ENCODE results near the gene ERC2. TPM values are rescaled to one million over a fixed set of nuclear protein-coding genes. Genes with fewer than 3 reads are reported as not detected.
A peak's percentile ranks its signal among the peaks of the same experiment; 100 is the strongest.

The ERC2 gene
- total and polyA plus RNA-seq, 7 donors: 0.52 to 5.7 (median 1.2) TPM; not detected in 2

- Histone ChIP-seq H3K4me1 (no peaks in the 10 kb centered on the region), H3K9me3 (no peaks in the 10 kb centered on the region), H3K36me3 (no peaks in the 10 kb centered on the region), H3K27ac (no peak overlapping the region), H3K27me3 (no peaks in the 10 kb centered on the region), H3K4me3 (no peak overlapping the region)
- DNase-seq: no peak
- TF ChIP-seq EP300 (IDR thresholded peaks at IDR 0.05): no peak
- no peak for TF ChIP-seq POLR2A (IDR thresholded peaks at IDR 0.05)
- TF ChIP-seq POLR2AphosphoS5 (IDR thresholded peaks at IDR 0.05): no peak
- no peak for TF ChIP-seq CTCF (IDR thresholded peaks at IDR 0.05)
- WGBS, 2 donors: 75% methylated on average over 2 of the region's 2 CpGs
- intact Hi-C loops (cut with DNase I): no loop called here
Observed at GRCh38 chr3:56121716-56122115, 346.6 kb downstream of the ERC2 start.

- intact Hi-C loops (cut with DNase I): no loop called here
- peak; percentile 71 for DNase-seq
- 78 to 80% methylated on average over 5 of the region's 5 CpGs for WGBS, 2 donors
- peak; percentile 21 to 66 (median 37) for TF ChIP-seq POLR2AphosphoS5 (IDR thresholded peaks at IDR 0.05)
- TF ChIP-seq CTCF (IDR thresholded peaks at IDR 0.05): no peak
- no peak for TF ChIP-seq EP300 (IDR thresholded peaks at IDR 0.05)
- no peak for TF ChIP-seq POLR2A (IDR thresholded peaks at IDR 0.05)
- Histone ChIP-seq H3K4me1 (no peaks in the 10 kb centered on the region), H3K27ac (no peak overlapping the region), H3K36me3 (no peaks in the 10 kb centered on the region), H3K9me3 (peaks cover 0 to 4% (median 0%) of the 10 kb centered on the region in 4 donors), H3K27me3 (no peaks in the 10 kb centered on the region), H3K4me3 (no peak overlapping the region)
Observed at GRCh38 chr3:56119575-56120349, 348.5 kb downstream of the ERC2 start.

- DNase-seq: no peak
- Histone ChIP-seq H3K27me3 (no peaks in the 10 kb centered on the region), H3K9me3 (peaks cover 0 to 4% (median 0%) of the 10 kb centered on the region in 4 donors), H3K27ac (no peak overlapping the region), H3K4me1 (no peaks in the 10 kb centered on the region), H3K36me3 (no peaks in the 10 kb centered on the region), H3K4me3 (no peak overlapping the region)
- 19 to 54% methylated on average over 1 of the region's 1 CpG for WGBS, 2 donors
- TF ChIP-seq POLR2AphosphoS5 (IDR thresholded peaks at IDR 0.05) (no peak), POLR2A (IDR thresholded peaks at IDR 0.05) (no peak)
- intact Hi-C loops (cut with DNase I): no loop called here
Observed at GRCh38 chr3:56118968-56119367, 349.3 kb downstream of the ERC2 start.

- TF ChIP-seq CTCF (IDR thresholded peaks at IDR 0.05) (no peak), POLR2A (IDR thresholded peaks at IDR 0.05) (no peak), POLR2AphosphoS5 (IDR thresholded peaks at IDR 0.05) (no peak), EP300 (IDR thresholded peaks at IDR 0.05) (no peak)
- H3K4me1 ChIP-seq: no peaks in the 10 kb centered on the region
- 54 to 55% methylated on average over 2 of the region's 2 CpGs for WGBS, 2 donors
- no peak overlapping the region for H3K4me3 ChIP-seq
- no peak overlapping the region for H3K27ac ChIP-seq
- intact Hi-C loops (cut with DNase I): no loop called here
- no peaks in the 10 kb centered on the region for H3K36me3 ChIP-seq
- peaks cover 0 to 4% (median 0%) of the 10 kb centered on the region in 4 donors for H3K9me3 ChIP-seq
- H3K27me3 ChIP-seq: no peaks in the 10 kb centered on the region
- no peak for DNase-seq
Observed at GRCh38 chr3:56115698-56116097, 352.6 kb downstream of the ERC2 start.

- Histone ChIP-seq H3K27me3 (no peaks in the 10 kb centered on the region), H3K4me3 (no peak overlapping the region), H3K27ac (no peak overlapping the region), H3K4me1 (no peaks in the 10 kb centered on the region), H3K9me3 (peaks cover 0 to 4% (median 0%) of the 10 kb centered on the region in 4 donors), H3K36me3 (no peaks in the 10 kb centered on the region)
- 80 to 89% methylated on average over 2 of the region's 2 CpGs for WGBS, 2 donors
- no peak for TF ChIP-seq CTCF (IDR thresholded peaks at IDR 0.05)
- no peak for TF ChIP-seq EP300 (IDR thresholded peaks at IDR 0.05)
- TF ChIP-seq POLR2AphosphoS5 (IDR thresholded peaks at IDR 0.05): no peak
- TF ChIP-seq POLR2A (IDR thresholded peaks at IDR 0.05): no peak
- intact Hi-C loops (cut with DNase I): no loop called here
- DNase-seq: no peak
Observed at GRCh38 chr3:56115199-56115598, 353.1 kb downstream of the ERC2 start.
